ENCODE results near the gene SNRNP27.

- no peak for TF ChIP-seq CTCF (conservative IDR thresholded peaks at IDR 0.05)
- TF ChIP-seq ZFX (IDR thresholded peaks at IDR 0.05), result no peak
Measured at GRCh38 chr2:69848186-69848790, 45.5 kb upstream of the SNRNP27 start.

Data from C4-2B (cell line).